WTC11 (cell line): ENCODE data around the gene GRN.

Source experiments
- ATF2 ChIP-seq: sonication (generic); formaldehyde crosslinking; IDR thresholded peaks from 2 replicates; pipeline ENCODE4 v1.8.1; 2022; ENCODE audit warnings: low read depth, missing genetic modification reagents, borderline replicate concordance
- CTCF ChIP-seq: fragments of 200-600 bp; IDR thresholded peaks from 2 replicates; pipeline ENCODE4 v1.8.0; 2022; ENCODE audit warnings: antibody characterized with exemption
- ETV6 ChIP-seq: sonication (generic); formaldehyde crosslinking; IDR thresholded peaks from 2 replicates; pipeline ENCODE4 v1.8.1; 2022; ENCODE audit warnings: mild to moderate bottlenecking, missing genetic modification reagents
- FOXK1 ChIP-seq: sonication (generic); formaldehyde crosslinking; IDR thresholded peaks from 2 replicates; pipeline ENCODE4 v1.8.0; 2022; ENCODE audit warnings: mild to moderate bottlenecking, moderate library complexity, missing genetic modification reagents
- JUN ChIP-seq: sonication (generic); formaldehyde crosslinking; IDR thresholded peaks from 2 replicates; pipeline ENCODE4 v1.8.0; 2023; ENCODE audit warnings: mild to moderate bottlenecking, missing genetic modification reagents

GRCh38 chr17:44314869-44315661 lies 30.0 kb upstream of the GRN start:
- TF ChIP-seq FOXK1 (CRISPR knock-in tag) (no peak), JUN (CRISPR knock-in tag) (no peak), CTCF (no peak), ATF2 (CRISPR knock-in tag) (no peak), ETV6 (no peak)
